Measurements from ENCODE around the gene CDKL4. TPM values are rescaled to one million over a fixed set of nuclear protein-coding genes. Genes with fewer than 3 reads are reported as not detected.
A peak's percentile ranks its signal among the peaks of the same experiment; 100 is the strongest.
"Not testable (repeated sequence)": the region's sequence is repeated elsewhere in the genome, so short reads cannot be mapped to it uniquely, and the experiment has no call there.

CDKL4 gene
- total RNA-seq, 4 donors from 2014 or later = 0.34 to 2.5 (median 0.96) TPM

DNA sequence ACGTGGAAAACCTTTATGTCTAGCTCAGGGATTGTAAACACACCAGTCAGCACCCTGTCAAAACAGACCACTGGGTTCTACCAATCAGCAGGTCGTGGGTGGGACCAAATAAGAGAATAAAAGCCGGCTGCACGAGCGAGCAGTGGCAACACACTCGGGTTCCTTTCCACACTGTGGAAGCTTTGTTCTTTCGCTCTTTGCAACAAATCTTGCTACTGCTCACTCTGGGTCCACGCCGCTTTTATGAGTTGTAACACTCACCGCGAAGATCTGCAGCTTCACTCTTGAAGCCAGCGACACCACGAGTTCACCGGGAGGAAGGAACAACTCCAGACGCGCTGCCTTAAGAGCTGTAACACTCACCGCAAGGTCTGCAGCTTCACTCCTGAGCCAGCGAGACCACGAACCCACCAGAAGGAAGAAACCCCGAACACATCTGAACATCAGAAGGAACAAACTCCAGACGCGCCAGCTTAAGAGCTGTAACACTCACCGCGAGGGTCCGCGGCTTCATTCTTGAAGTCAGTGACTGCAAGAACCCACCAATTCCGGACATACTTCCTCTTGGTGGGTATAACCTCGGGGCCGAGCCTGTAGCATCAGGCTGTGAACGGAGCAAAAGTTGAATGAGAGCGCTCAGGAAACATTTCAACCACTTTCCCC is 1.3 kb upstream of the CDKL4 start:
- WGBS, 2 donors = 76 to 93% methylated on average over 31 of the region's 31 CpGs
- peak in 1 of 2 donors; percentile 39 for TF ChIP-seq POLR2A (IDR thresholded peaks at IDR 0.05)
- intact Hi-C loops (cut with DNase I) = not testable (repeated sequence)

DNA sequence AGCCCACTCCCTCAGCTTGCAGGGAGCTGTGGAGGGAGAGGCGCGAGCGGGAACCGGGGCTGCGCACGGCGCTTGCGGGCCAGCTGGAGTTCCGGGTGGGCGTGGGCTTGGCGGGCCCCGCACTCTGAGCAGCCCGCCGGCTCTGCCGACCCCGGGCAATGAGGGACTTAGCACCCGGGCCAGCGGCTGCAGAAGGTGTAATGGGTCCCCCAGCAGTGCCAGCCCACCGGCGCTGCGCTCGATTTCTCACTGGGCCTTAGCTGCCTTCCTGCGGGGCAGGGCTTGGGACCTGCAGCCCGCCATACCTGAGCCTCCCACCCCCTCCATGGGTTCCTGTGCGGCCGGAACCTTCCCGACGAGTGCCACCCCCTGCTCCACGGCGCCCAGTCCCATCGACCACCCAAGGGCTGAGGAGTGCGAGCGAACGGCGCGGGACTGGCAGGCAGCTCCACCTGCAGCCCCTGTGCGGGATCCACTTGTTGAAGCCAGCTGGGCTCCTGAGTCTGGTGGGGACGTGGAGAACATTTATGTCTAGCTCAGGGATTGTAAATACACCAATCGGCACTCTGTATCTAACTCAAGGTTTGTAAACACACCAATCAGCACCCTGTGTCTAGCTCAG is 582 bp upstream of the CDKL4 start:
- intact Hi-C loops (cut with DNase I) = not testable (repeated sequence)
- peak overlapping the region in 1 of 3 donors; percentile 26 for H3K4me3 ChIP-seq (replicated peaks in 1 of 3)

More for the DNA sequence above, 1.3 kb upstream of the CDKL4 start:
- not testable (repeated sequence) for H3K36me3 ChIP-seq; H3K4me1 ChIP-seq; H3K27me3 ChIP-seq; H3K27ac ChIP-seq; H3K9me3 ChIP-seq; H3K4me3 ChIP-seq (replicated peaks in 1 of 3); DNase-seq

DNA sequence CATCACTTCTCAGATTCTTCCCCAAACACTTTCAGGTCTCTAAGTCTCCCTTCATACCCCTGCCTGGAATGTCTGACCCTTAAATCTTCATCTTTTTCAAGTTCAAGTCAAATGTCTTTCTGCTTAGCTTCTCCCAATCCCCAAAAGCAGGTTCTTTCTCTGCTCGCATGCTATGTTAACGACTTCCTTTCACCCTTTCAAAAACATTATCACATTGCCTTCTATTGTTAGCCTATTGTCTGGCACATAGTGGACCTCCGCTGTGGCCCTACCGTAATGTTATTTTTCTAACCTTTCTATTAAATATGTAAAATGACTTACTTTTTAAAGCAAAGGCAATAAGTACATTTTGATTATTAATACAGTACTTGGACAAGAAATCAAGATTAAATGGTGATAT is 2.2 kb downstream of the CDKL4 start:
- WGBS, 2 donors = 74% methylated on average over 4 of the region's 4 CpGs
- H3K4me3 ChIP-seq (replicated peaks in 1 of 3) = no peak overlapping the region
- no peak overlapping the region for H3K27ac ChIP-seq
- no peaks in the 10 kb centered on the region for H3K27me3 ChIP-seq
- H3K9me3 ChIP-seq = no peaks in the 10 kb centered on the region
- intact Hi-C loops (cut with DNase I) = no loop called here
- no peaks in the 10 kb centered on the region for H3K4me1 ChIP-seq
- no peak for TF ChIP-seq POLR2A (IDR thresholded peaks at IDR 0.05)
- TF ChIP-seq, protein P1, sequence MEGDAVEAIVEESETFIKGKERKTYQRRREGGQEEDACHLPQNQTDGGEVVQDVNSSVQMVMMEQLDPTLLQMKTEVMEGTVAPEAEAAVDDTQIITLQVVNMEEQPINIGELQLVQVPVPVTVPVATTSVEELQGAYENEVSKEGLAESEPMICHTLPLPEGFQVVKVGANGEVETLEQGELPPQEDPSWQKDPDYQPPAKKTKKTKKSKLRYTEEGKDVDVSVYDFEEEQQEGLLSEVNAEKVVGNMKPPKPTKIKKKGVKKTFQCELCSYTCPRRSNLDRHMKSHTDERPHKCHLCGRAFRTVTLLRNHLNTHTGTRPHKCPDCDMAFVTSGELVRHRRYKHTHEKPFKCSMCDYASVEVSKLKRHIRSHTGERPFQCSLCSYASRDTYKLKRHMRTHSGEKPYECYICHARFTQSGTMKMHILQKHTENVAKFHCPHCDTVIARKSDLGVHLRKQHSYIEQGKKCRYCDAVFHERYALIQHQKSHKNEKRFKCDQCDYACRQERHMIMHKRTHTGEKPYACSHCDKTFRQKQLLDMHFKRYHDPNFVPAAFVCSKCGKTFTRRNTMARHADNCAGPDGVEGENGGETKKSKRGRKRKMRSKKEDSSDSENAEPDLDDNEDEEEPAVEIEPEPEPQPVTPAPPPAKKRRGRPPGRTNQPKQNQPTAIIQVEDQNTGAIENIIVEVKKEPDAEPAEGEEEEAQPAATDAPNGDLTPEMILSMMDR (IDR thresholded peaks at IDR 0.05) = no peak
- DNase-seq = no peak
- H3K36me3 ChIP-seq = no peaks in the 10 kb centered on the region

More for the DNA sequence above, 582 bp upstream of the CDKL4 start:
- H3K36me3 ChIP-seq, H3K27me3 ChIP-seq, H3K4me1 ChIP-seq, H3K27ac ChIP-seq, H3K9me3 ChIP-seq, DNase-seq: not testable (repeated sequence)
- 97 to 98% methylated on average over 20 to 29 of the region's 39 CpGs for WGBS, 2 donors

DNA sequence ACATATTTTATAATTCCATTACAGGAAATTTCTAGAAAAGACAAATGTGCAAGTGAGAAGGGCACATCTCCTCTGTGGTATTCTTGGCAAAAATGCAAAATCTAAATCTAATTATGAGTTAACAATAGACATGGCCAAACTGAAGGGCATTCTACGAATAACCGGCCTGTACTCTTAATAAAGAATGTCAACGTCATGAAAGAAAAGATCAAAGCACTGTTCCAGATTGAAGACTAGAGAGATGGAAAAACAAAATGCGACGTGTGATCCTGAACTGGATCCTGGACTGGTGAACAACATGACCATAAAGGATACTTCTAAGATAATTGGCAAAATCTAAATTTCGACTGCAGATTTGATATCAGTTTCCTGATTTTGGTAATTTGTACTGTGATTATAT is 3.0 kb downstream of the CDKL4 start:
- Histone ChIP-seq H3K27me3 (no peaks in the 10 kb centered on the region), H3K4me1 (no peaks in the 10 kb centered on the region), H3K36me3 (no peaks in the 10 kb centered on the region), H3K4me3 (replicated peaks in 1 of 3) (no peak overlapping the region), H3K9me3 (no peaks in the 10 kb centered on the region), H3K27ac (no peak overlapping the region)
- DNase-seq = no peak
- WGBS, 2 donors = 92 to 94% methylated on average over 6 of the region's 6 CpGs
- TF ChIP-seq POLR2A (IDR thresholded peaks at IDR 0.05) = no peak
- TF ChIP-seq, protein P1 (IDR thresholded peaks at IDR 0.05) = no peak
- intact Hi-C loops (cut with DNase I) = no loop called here

DNA sequence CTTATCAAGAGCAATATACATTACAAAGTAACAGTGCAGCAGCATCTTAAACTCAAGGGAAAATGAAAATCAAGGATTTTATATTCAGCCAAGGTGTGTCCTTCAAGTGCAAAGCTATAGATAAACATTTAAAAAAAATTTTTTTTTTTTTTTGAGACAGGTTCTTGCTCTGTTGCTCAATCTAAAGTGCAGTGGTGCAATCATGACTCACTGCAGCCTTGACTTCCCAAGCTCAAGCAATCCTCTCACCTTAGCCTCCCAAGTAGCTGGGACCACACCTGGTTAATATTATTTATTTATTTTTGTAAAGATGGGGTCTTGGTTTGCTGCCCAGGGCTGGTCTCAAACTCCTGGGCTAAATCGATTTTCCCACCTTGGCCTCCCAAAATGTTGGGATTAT is 9.0 kb downstream of the CDKL4 start:
- WGBS, 2 donors = 92 to 96% methylated on average over 1 of the region's 1 CpG
- no peaks in the 10 kb centered on the region for H3K4me1 ChIP-seq
- TF ChIP-seq, protein P1 (IDR thresholded peaks at IDR 0.05) = no peak
- no peak for TF ChIP-seq POLR2A (IDR thresholded peaks at IDR 0.05)
- DNase-seq = no peak
- no peaks in the 10 kb centered on the region for H3K36me3 ChIP-seq
- H3K27me3 ChIP-seq = no peaks in the 10 kb centered on the region
- H3K9me3 ChIP-seq = no peaks in the 10 kb centered on the region
- no peak overlapping the region for H3K27ac ChIP-seq
- no peak overlapping the region for H3K4me3 ChIP-seq (replicated peaks in 1 of 3)
- intact Hi-C loops (cut with DNase I) = no loop called here

DNA sequence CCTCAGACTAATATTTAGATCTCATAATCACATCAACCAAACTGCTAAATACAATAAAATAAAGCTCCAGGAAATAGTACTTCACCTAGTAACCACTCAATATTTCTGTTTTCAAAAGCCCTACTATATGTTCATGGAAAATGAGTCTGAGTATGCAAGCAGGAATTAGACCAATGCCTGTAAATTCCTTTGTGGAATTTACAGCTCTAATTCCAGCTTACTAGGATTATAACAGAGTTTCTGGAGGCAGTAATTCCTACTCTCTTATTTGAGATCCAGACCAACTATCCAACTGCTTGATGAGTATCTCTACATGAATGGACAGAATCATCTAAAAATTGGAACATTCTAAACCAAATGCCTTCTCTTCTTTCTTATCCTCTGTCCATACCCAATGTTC is 11.6 kb downstream of the CDKL4 start:
- intact Hi-C loops (cut with DNase I) = no loop called here
- Histone ChIP-seq H3K27me3 (no peaks in the 10 kb centered on the region), H3K4me3 (replicated peaks in 1 of 3) (no peak overlapping the region), H3K36me3 (no peaks in the 10 kb centered on the region), H3K4me1 (peaks cover 0 to 5% of the 10 kb centered on the region in 2 donors), H3K9me3 (no peaks in the 10 kb centered on the region), H3K27ac (no peak overlapping the region)
- no peak for TF ChIP-seq POLR2A (IDR thresholded peaks at IDR 0.05)
- TF ChIP-seq, protein P1 (IDR thresholded peaks at IDR 0.05) = no peak
- DNase-seq = no peak

All from thyroid gland (tissue), 4 donors.